OCI-LY3 (cell line): ENCODE data around the gene DYNC1LI1.
"Not testable (repeated sequence)": the region's sequence is repeated elsewhere in the genome, so short reads cannot be mapped to it uniquely, and the experiment has no call there.

Experiments
- H2AFZ ChIP-seq: fragments of 200-600, 300-600 bp; shearing (Covaris generic); 2 replicates; pipeline ENCODE4 v1.6.0; 2014; ENCODE audit warnings: antibody characterized with exemption, low read depth, low read length
- H3K27ac ChIP-seq: fragments of 200-600, 300-600 bp; sonication (generic); 2 replicates; pipeline ENCODE4 v1.5.1; 2014; ENCODE audit warnings: mild to moderate bottlenecking, low read length, moderate library complexity, mixed read lengths
- H3K27me3 ChIP-seq: fragments of 200-600, 300-600 bp; sonication (generic); 2 replicates; pipeline ENCODE4 v1.6.1; 2014; ENCODE audit warnings: low read depth, low read length, mixed read lengths
- H3K36me3 ChIP-seq: fragments of 200-600, 300-600 bp; sonication (generic); replicated peaks from 2 replicates; pipeline ENCODE3; 2014; ENCODE audit warnings: low read depth, low read length, mixed read lengths
- H3K4me1 ChIP-seq: fragments of 300-600, 200-600 bp; sonication (generic); 2 replicates; pipeline ENCODE4 v1.6.1; 2014; ENCODE audit warnings: low read length, mixed read lengths
- H3K4me2 ChIP-seq: fragments of 200-600, 300-600 bp; sonication (generic); 2 replicates; pipeline ENCODE4 v1.6.1; 2014; ENCODE audit warnings: low read length, mixed read lengths
- H3K4me3 ChIP-seq: fragments of 300-600, 200-600 bp; sonication (generic); 2 replicates; pipeline ENCODE4 v1.5.1; 2014; ENCODE audit warnings: antibody characterized with exemption, mild to moderate bottlenecking, low read length, moderate library complexity
- H3K79me2 ChIP-seq: fragments of 300-600, 200-600 bp; shearing (Covaris generic); 2 replicates; pipeline ENCODE4 v1.6.1; 2014; ENCODE audit warnings: mild to moderate bottlenecking, low read length, mixed read lengths
- H3K9ac ChIP-seq: fragments of 300-600, 200-600 bp; shearing (Covaris generic); 2 replicates; pipeline ENCODE4 v1.6.0; 2014; ENCODE audit warnings: mild to moderate bottlenecking, low read length, moderate library complexity
- H3K9me3 ChIP-seq: fragments of 200-600, 300-600 bp; shearing (Covaris generic); 2 replicates; pipeline ENCODE4 v1.6.1; 2014; ENCODE audit warnings: low read length, mixed read lengths; ENCODE audit not compliant: insufficient read depth
- H4K20me1 ChIP-seq: fragments of 200-600, 300-600 bp; sonication (generic); 2 replicates; pipeline ENCODE4 v1.6.1; 2016; ENCODE audit warnings: low read length, mixed read lengths; ENCODE audit not compliant: insufficient read depth
- EZH2phosphoT487 ChIP-seq: fragments of 200-600 bp; shearing (Covaris generic); IDR thresholded peaks from 2 replicates; pipeline ENCODE4 v1.6.1; 2018; ENCODE audit warnings: antibody characterized with exemption, mixed run types, low read depth
- TF ChIP-seq, protein P1 (sequence below): fragments of 200-600, 300-600 bp; sonication (generic); IDR thresholded peaks from 2 replicates; pipeline ENCODE4 v1.5.1; 2014; ENCODE audit warnings: antibody characterized with exemption, low read length, low read depth

The DYNC1LI1 gene

DNA sequence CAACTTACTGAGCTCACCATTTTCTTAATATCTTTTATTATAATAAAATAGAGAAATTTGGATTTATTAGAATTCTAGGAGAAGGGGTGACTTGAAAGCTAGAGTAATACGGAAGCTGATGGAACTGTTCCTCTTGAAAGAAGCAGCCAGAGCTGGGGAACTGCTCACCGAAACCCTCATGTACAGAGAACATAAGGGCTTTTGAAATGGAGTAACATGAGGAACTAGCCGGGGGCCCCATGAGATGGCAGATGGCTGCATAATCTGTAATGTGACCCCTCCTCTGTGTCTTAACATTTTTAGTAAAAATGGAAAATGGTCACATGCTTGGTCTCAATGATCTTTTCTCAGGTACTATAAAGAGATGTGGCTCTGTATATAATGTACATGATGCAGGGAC, 15.7 kb upstream of the DYNC1LI1 start:
- Histone ChIP-seq H4K20me1 (no peaks in the 10 kb centered on the region), H3K36me3 (no peaks in the 10 kb centered on the region), H2AFZ (no peak overlapping the region), H3K9ac (no peak overlapping the region), H3K27ac (no peak overlapping the region), H3K9me3 (no peaks in the 10 kb centered on the region), H3K4me3 (no peak overlapping the region), H3K79me2 (no peaks in the 10 kb centered on the region), H3K4me1 (peaks cover 5% of the 10 kb centered on the region; the same call in 1 of the 2 replicates), H3K4me2 (no peak overlapping the region), H3K27me3 (peaks cover 7% of the 10 kb centered on the region)
- TF ChIP-seq, protein P1, sequence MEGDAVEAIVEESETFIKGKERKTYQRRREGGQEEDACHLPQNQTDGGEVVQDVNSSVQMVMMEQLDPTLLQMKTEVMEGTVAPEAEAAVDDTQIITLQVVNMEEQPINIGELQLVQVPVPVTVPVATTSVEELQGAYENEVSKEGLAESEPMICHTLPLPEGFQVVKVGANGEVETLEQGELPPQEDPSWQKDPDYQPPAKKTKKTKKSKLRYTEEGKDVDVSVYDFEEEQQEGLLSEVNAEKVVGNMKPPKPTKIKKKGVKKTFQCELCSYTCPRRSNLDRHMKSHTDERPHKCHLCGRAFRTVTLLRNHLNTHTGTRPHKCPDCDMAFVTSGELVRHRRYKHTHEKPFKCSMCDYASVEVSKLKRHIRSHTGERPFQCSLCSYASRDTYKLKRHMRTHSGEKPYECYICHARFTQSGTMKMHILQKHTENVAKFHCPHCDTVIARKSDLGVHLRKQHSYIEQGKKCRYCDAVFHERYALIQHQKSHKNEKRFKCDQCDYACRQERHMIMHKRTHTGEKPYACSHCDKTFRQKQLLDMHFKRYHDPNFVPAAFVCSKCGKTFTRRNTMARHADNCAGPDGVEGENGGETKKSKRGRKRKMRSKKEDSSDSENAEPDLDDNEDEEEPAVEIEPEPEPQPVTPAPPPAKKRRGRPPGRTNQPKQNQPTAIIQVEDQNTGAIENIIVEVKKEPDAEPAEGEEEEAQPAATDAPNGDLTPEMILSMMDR, result no peak
- no peak for TF ChIP-seq EZH2phosphoT487

- TF ChIP-seq, protein P1, result no peak
- TF ChIP-seq EZH2phosphoT487, result no peak
- Histone ChIP-seq H3K9me3 (no peaks in the 10 kb centered on the region), H4K20me1 (no peaks in the 10 kb centered on the region), H3K4me1 (peaks cover 5% of the 10 kb centered on the region; the same call in 1 of the 2 replicates), H3K4me3 (no peak overlapping the region), H3K4me2 (no peak overlapping the region), H3K36me3 (no peaks in the 10 kb centered on the region), H3K9ac (no peak overlapping the region), H2AFZ (no peak overlapping the region), H3K27me3 (peaks cover 7% of the 10 kb centered on the region), H3K79me2 (no peaks in the 10 kb centered on the region), H3K27ac (no peak overlapping the region)
Observed at GRCh38 chr3:32584660-32585059, 14.0 kb upstream of the DYNC1LI1 start.

DNA sequence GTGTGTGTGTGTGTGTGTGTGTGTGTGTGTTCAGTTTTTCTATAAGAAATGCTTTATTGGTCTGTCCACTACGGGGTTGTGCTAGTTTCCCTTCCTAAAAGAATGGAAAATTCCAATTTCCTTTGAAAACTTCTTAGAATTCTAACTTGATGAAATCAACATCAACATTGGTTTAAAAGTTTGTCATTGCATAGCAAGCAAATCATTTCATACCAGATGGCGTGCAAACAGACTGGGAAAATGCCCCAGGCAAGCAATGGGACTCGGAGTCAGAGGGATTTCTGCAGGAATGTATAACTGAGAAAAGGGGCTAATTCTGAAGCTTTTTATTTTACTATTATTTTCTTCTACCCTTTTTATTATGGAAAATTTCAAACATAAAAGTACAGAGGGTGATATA, 13.1 kb upstream of the DYNC1LI1 start:
- H3K79me2 ChIP-seq, result no peaks in the 10 kb centered on the region
- no peak overlapping the region for H2AFZ ChIP-seq
- no peaks in the 10 kb centered on the region for H4K20me1 ChIP-seq
- peaks cover 7% of the 10 kb centered on the region; the same call in 1 of the 2 replicates for H3K4me1 ChIP-seq
- TF ChIP-seq EZH2phosphoT487, result no peak
- TF ChIP-seq, protein P1, result no peak
- H3K27ac ChIP-seq, result no peak overlapping the region
- H3K9ac ChIP-seq, result no peak overlapping the region
- no peaks in the 10 kb centered on the region for H3K27me3 ChIP-seq
- H3K4me2 ChIP-seq, result no peak overlapping the region
- H3K4me3 ChIP-seq, result no peak overlapping the region
- H3K9me3 ChIP-seq, result no peaks in the 10 kb centered on the region
- H3K36me3 ChIP-seq, result no peaks in the 10 kb centered on the region

DNA sequence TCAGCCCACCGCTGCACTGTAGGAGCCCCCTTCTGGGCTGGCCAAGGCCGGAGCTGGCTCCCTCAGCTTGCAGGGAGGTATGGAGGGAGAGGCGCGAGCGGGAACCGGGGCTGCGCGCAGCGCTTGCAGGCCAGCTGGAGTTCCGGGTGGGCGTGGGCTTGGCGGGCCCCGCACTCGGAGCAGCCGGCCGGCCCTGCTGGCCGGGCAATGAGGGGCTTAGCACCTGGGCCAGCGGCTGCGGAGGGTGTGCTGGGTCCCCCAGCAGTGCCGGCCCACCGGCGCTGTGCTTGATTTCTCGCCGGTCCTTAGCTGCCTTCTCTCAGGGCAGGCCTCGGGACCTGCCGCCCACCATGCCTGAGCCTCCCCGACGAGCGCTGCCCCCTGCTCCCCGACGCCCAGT, 8.0 kb upstream of the DYNC1LI1 start:
- Histone ChIP-seq H3K4me2 (peak overlapping the region; percentile 77), H3K4me1 (peaks cover 42% of the 10 kb centered on the region), H3K27ac (peak overlapping the region; percentile 90), H3K4me3 (peak overlapping the region; percentile 57; the same call in 1 of the 2 replicates)
- H4K20me1 ChIP-seq, H3K27me3 ChIP-seq, H3K9me3 ChIP-seq, H3K79me2 ChIP-seq, H2AFZ ChIP-seq, H3K36me3 ChIP-seq, H3K9ac ChIP-seq: not testable (repeated sequence)
